Measurements from ENCODE around the gene PTDSS2. TPM values are rescaled to one million over a fixed set of nuclear protein-coding genes. Genes with fewer than 3 reads are reported as not detected.

The PTDSS2 gene
- polyA plus RNA-seq, 3 donors: 9.3 to 18.3 (median 12.4) TPM

GRCh38 chr11:504053-504993 lies 54.2 kb downstream of the PTDSS2 start:
- peak overlapping the region; percentile 100 for H3K9ac ChIP-seq (ENCODE audit: insufficient read depth, low read length, poor library complexity, severe bottlenecking)
- Mint-ChIP-seq H3K4me1 (peaks cover 51% of the 10 kb centered on the region), H3K36me3 (peaks cover 24 to 37% of the 10 kb centered on the region in 2 donors), H3K27me3 (ENCODE audit: low read depth in 3 of 3) (no peaks in the 10 kb centered on the region), H3K27ac (peak overlapping the region; percentile 99 to 100 (median 100)), H3K4me3 (peak overlapping the region; percentile 92 to 93), H3K9me3 (no peaks in the 10 kb centered on the region)
- H3K27me3 ChIP-seq (ENCODE audit: control insufficient read depth in 2 of 2, insufficient read depth in 2 of 2, low read length in 2 of 2): no peaks in the 10 kb centered on the region
- H3K9me3 ChIP-seq (replicated peaks in 1 of 2; ENCODE audit: control insufficient read depth in 1 of 2, insufficient read depth in 1 of 2, low read length in 2 of 2): no peaks in the 10 kb centered on the region
- peaks cover 81% of the 10 kb centered on the region for H3K79me2 ChIP-seq (ENCODE audit: insufficient read depth, low read length)
- H4K20me1 ChIP-seq (ENCODE audit: insufficient read depth, low read length): peaks cover 40% of the 10 kb centered on the region
- peak overlapping the region; percentile 54 to 81 (median 61) for H3K4me3 ChIP-seq (replicated peaks in 1 of 3; ENCODE audit: low read depth in 2 of 3, low read length in 3 of 3)
- peak overlapping the region; percentile 48 for H2AFZ ChIP-seq (ENCODE audit: insufficient read depth, low read depth, low read length, poor library complexity, severe bottlenecking)
- H3K4me2 ChIP-seq (replicated peaks; ENCODE audit: extremely low read depth, low read length, poor library complexity, severe bottlenecking): peak overlapping the region; percentile 90
- peak overlapping the region; percentile 99 to 100 for H3K27ac ChIP-seq (ENCODE audit: low read depth in 1 of 2, low read length in 2 of 2)
- intact Hi-C loops (cut with micrococcal nuclease): loop anchor here in 1 of 2 donors (2.0 to 10.0 kb wide), 2 partner anchors 236 to 300 kb away; partner anchors contain the start of genes BET1L and RIC8A
- H3K4me1 ChIP-seq (ENCODE audit: control insufficient read depth in 1 of 2, insufficient read depth in 2 of 2, low read length in 2 of 2): peaks cover 60 to 65% of the 10 kb centered on the region in 2 donors
- peaks cover 22 to 35% of the 10 kb centered on the region in 2 donors for H3K36me3 ChIP-seq (replicated peaks in 1 of 2; ENCODE audit: control insufficient read depth in 1 of 2, insufficient read depth in 2 of 2, low read length in 2 of 2)
- peak; percentile 32 to 48 (median 43) for DNase-seq
- WGBS (ENCODE audit: insufficient coverage): 2% methylated on average over 55 of the region's 72 CpGs
- no peak for TF ChIP-seq CTCF (IDR thresholded peaks at IDR 0.05)

GRCh38 chr11:504994-505344 lies 54.9 kb downstream of the PTDSS2 start:
- H3K36me3 ChIP-seq (replicated peaks in 1 of 2; ENCODE audit: control insufficient read depth in 1 of 2, insufficient read depth in 2 of 2, low read length in 2 of 2): peaks cover 16 to 33% of the 10 kb centered on the region in 2 donors
- peaks cover 25 to 36% of the 10 kb centered on the region in 2 donors for H3K36me3 Mint-ChIP-seq
- intact Hi-C loops (cut with micrococcal nuclease): loop anchor here in 1 of 2 donors (2.0 to 10.0 kb wide), 5 partner anchors 72 to 300 kb away; partner anchors contain the start of genes BET1L, PHRF1, PSMD13 and RIC8A
- peak overlapping the region; percentile 90 for H3K4me2 ChIP-seq (replicated peaks; ENCODE audit: extremely low read depth, low read length, poor library complexity, severe bottlenecking)
- peak overlapping the region; percentile 99 to 100 (median 100) for H3K27ac Mint-ChIP-seq
- peaks cover 51% of the 10 kb centered on the region for H3K4me1 Mint-ChIP-seq
- H3K79me2 ChIP-seq (ENCODE audit: insufficient read depth, low read length): peaks cover 74% of the 10 kb centered on the region
- peak overlapping the region; percentile 100 for H3K9ac ChIP-seq (ENCODE audit: insufficient read depth, low read length, poor library complexity, severe bottlenecking)
- no peaks in the 10 kb centered on the region for H3K27me3 Mint-ChIP-seq (ENCODE audit: low read depth in 3 of 3)
- H3K4me1 ChIP-seq (ENCODE audit: control insufficient read depth in 1 of 2, insufficient read depth in 2 of 2, low read length in 2 of 2): peaks cover 60 to 65% of the 10 kb centered on the region in 2 donors
- WGBS (ENCODE audit: insufficient coverage): 50% methylated on average over 2 of the region's 7 CpGs
- peak overlapping the region; percentile 92 to 93 for H3K4me3 Mint-ChIP-seq
- peak overlapping the region; percentile 99 to 100 for H3K27ac ChIP-seq (ENCODE audit: low read depth in 1 of 2, low read length in 2 of 2)
- H3K27me3 ChIP-seq (ENCODE audit: control insufficient read depth in 2 of 2, insufficient read depth in 2 of 2, low read length in 2 of 2): no peaks in the 10 kb centered on the region
- H3K9me3 ChIP-seq (replicated peaks in 1 of 2; ENCODE audit: control insufficient read depth in 1 of 2, insufficient read depth in 1 of 2, low read length in 2 of 2): no peaks in the 10 kb centered on the region
- peak overlapping the region; percentile 54 to 81 (median 61) for H3K4me3 ChIP-seq (replicated peaks in 1 of 3; ENCODE audit: low read depth in 2 of 3, low read length in 3 of 3)
- TF ChIP-seq CTCF (IDR thresholded peaks at IDR 0.05): no peak
- no peak for DNase-seq
- H3K9me3 Mint-ChIP-seq: no peaks in the 10 kb centered on the region
- H4K20me1 ChIP-seq (ENCODE audit: insufficient read depth, low read length): peaks cover 33% of the 10 kb centered on the region
- H2AFZ ChIP-seq (ENCODE audit: insufficient read depth, low read depth, low read length, poor library complexity, severe bottlenecking): no peak overlapping the region

Measured in CD14-positive monocyte (primary cell).